Measurements from ENCODE around the gene PNPLA7. TPM values are rescaled to one million over a fixed set of nuclear protein-coding genes. Genes with fewer than 3 reads are reported as not detected.
"Not testable (repeated sequence)": the region's sequence is repeated elsewhere in the genome, so short reads cannot be mapped to it uniquely, and the experiment has no call there.

PNPLA7 gene
- total RNA-seq, 1 experiment from 2014 or later = 3.9 TPM

- CTCF ChIA-PET = no interaction called here
- TF ChIP-seq POLR2AphosphoS5 (IDR thresholded peaks at IDR 0.05; ENCODE audit: low read depth, low read length) = no peak
- TF ChIP-seq, protein P1, sequence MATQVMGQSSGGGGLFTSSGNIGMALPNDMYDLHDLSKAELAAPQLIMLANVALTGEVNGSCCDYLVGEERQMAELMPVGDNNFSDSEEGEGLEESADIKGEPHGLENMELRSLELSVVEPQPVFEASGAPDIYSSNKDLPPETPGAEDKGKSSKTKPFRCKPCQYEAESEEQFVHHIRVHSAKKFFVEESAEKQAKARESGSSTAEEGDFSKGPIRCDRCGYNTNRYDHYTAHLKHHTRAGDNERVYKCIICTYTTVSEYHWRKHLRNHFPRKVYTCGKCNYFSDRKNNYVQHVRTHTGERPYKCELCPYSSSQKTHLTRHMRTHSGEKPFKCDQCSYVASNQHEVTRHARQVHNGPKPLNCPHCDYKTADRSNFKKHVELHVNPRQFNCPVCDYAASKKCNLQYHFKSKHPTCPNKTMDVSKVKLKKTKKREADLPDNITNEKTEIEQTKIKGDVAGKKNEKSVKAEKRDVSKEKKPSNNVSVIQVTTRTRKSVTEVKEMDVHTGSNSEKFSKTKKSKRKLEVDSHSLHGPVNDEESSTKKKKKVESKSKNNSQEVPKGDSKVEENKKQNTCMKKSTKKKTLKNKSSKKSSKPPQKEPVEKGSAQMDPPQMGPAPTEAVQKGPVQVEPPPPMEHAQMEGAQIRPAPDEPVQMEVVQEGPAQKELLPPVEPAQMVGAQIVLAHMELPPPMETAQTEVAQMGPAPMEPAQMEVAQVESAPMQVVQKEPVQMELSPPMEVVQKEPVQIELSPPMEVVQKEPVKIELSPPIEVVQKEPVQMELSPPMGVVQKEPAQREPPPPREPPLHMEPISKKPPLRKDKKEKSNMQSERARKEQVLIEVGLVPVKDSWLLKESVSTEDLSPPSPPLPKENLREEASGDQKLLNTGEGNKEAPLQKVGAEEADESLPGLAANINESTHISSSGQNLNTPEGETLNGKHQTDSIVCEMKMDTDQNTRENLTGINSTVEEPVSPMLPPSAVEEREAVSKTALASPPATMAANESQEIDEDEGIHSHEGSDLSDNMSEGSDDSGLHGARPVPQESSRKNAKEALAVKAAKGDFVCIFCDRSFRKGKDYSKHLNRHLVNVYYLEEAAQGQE (IDR thresholded peaks at IDR 0.05; ENCODE audit: insufficient read depth in 1 of 2, low read depth in 2 of 2, low read length in 1 of 2) = no peak
- no peak for TF ChIP-seq TCF7L2 (IDR thresholded peaks at IDR 0.05; ENCODE audit: low read depth, low read length)
- no peak for TF ChIP-seq CTCF (IDR thresholded peaks at IDR 0.05)
- TF ChIP-seq SIN3A (IDR thresholded peaks at IDR 0.05; ENCODE audit: borderline replicate concordance, insufficient read depth, low read depth, low read length) = no peak
- DNase-seq (ENCODE audit: low read depth, low spot score) (no peak), ATAC-seq (no peak)
- intact Hi-C loops (cut with micrococcal nuclease; ENCODE audit: unreplicated experiment) (no loop called here), in situ Hi-C loops (cut with HindIII; ENCODE audit: low pct_unique_long_range_greater_than_20kb, low sequenced_read_pairs) (no loop called here)
- no TSS peak for BruUV-seq (replicated peaks)
- Histone ChIP-seq H3K36me3 (ENCODE audit: control insufficient read depth, insufficient read depth, low read length) (no peaks in the 10 kb centered on the region), H3K4me1 (ENCODE audit: control insufficient read depth, insufficient read depth, low read length) (peaks cover 7% of the 10 kb centered on the region; the same call in 1 of the 2 replicates), H3K4me3 (ENCODE audit: low read depth in 2 of 2, low read length in 2 of 2) (no peak overlapping the region), H3K27me3 (ENCODE audit: control insufficient read depth, insufficient read depth, low read length) (no peaks in the 10 kb centered on the region), H3K27ac (ENCODE audit: low read length) (no peak overlapping the region), H3K9me3 (ENCODE audit: control insufficient read depth, insufficient read depth, low read depth, low read length) (no peaks in the 10 kb centered on the region)
- POLR2A ChIA-PET = no interaction called here
Measured at GRCh38 chr9:137538058-137538457, 12.1 kb downstream of the PNPLA7 start.

DNA sequence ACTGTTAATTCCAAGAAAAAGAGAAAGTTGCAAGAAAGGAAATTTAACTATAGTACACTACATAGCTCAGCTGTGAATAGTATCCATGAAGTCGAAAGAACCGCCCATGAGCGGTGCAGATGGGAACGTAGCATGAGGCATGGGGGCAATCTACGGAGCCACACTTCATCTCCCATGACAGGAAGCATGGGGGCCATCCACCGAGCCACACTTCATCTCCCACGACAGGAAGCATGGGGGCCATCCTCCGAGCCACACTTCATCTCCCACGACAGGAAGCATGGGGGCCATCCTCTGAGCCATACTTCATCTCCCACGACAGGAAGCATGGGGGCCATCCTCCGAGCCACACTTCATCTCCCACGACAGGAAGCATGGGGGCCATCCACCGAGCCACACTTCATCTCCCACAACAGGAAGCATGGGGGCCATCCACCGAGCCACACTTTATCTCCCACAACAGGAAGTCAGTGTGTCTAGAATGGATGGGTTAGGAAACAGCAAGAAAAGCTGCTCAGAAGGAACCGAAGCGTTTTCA, 13.5 kb downstream of the PNPLA7 start:
- H3K27me3 ChIP-seq (ENCODE audit: control insufficient read depth, insufficient read depth, low read length); H3K4me1 ChIP-seq (ENCODE audit: control insufficient read depth, insufficient read depth, low read length); H3K36me3 ChIP-seq (ENCODE audit: control insufficient read depth, insufficient read depth, low read length); BruUV-seq (replicated peaks); in situ Hi-C loops (cut with HindIII; ENCODE audit: low pct_unique_long_range_greater_than_20kb, low sequenced_read_pairs); ATAC-seq; DNase-seq (ENCODE audit: low read depth, low spot score); H3K4me3 ChIP-seq (ENCODE audit: low read depth in 2 of 2, low read length in 2 of 2); intact Hi-C loops (cut with micrococcal nuclease; ENCODE audit: unreplicated experiment); POLR2A ChIA-PET; H3K9me3 ChIP-seq (ENCODE audit: control insufficient read depth, insufficient read depth, low read depth, low read length); H3K27ac ChIP-seq (ENCODE audit: low read length): not testable (repeated sequence)
- CTCF ChIA-PET = interaction anchor here (0.6 kb wide), 1 partner anchor 95 kb away, joined by 6 read pairs; no protein-coding TSS in a partner anchor

DNA sequence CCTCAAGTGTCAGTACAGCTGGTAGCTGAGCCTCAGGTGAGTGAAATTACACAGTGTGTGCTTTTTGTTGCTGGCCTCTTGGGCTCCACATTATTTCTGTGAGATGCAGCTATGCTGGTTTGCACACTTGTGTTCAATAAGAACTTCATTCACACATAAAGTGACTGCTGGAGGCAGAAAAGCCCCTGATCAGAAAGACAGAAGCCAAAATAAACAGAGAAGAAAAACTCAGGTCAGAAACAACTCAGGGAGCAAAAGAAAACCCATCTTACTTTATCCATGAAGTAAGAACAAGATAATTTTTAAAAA, 15.1 kb downstream of the PNPLA7 start:
- no peaks in the 10 kb centered on the region for H3K27me3 ChIP-seq (ENCODE audit: control insufficient read depth, insufficient read depth, low read length)
- intact Hi-C loops (cut with micrococcal nuclease; ENCODE audit: unreplicated experiment) (no loop called here), in situ Hi-C loops (cut with HindIII; ENCODE audit: low pct_unique_long_range_greater_than_20kb, low sequenced_read_pairs) (no loop called here)
- no peaks in the 10 kb centered on the region for H3K9me3 ChIP-seq (ENCODE audit: control insufficient read depth, insufficient read depth, low read depth, low read length)
- H3K27ac ChIP-seq (ENCODE audit: low read length) = no peak overlapping the region
- ATAC-seq (no peak), DNase-seq (ENCODE audit: low read depth, low spot score) (no peak)
- no peaks in the 10 kb centered on the region for H3K36me3 ChIP-seq (ENCODE audit: control insufficient read depth, insufficient read depth, low read length)
- H3K4me1 ChIP-seq (ENCODE audit: control insufficient read depth, insufficient read depth, low read length) = peaks cover 7% of the 10 kb centered on the region; the same call in 1 of the 2 replicates
- ChIA-PET CTCF (interaction anchor here (0.5 to 0.9 kb wide), 4 partner anchors 37 to 139 kb away, joined by 3 to 4 read pairs (median 4); no protein-coding TSS in a partner anchor), POLR2A (interaction anchor here (0.6 kb wide), 1 partner anchor 70 kb away, joined by 3 read pairs; no protein-coding TSS in a partner anchor)
- no peak for TF ChIP-seq POLR2AphosphoS5 (IDR thresholded peaks at IDR 0.05; ENCODE audit: low read depth, low read length)
- TF ChIP-seq, protein P1 (IDR thresholded peaks at IDR 0.05; ENCODE audit: insufficient read depth in 1 of 2, low read depth in 2 of 2, low read length in 1 of 2) = no peak
- no peak for TF ChIP-seq TCF7L2 (IDR thresholded peaks at IDR 0.05; ENCODE audit: low read depth, low read length)
- TF ChIP-seq CTCF (IDR thresholded peaks at IDR 0.05) = no peak
- TF ChIP-seq SIN3A (IDR thresholded peaks at IDR 0.05; ENCODE audit: borderline replicate concordance, insufficient read depth, low read depth, low read length) = no peak
- BruUV-seq (replicated peaks) = no TSS peak
- H3K4me3 ChIP-seq (ENCODE audit: low read depth in 2 of 2, low read length in 2 of 2) = no peak overlapping the region

Measured in Panc1 (cell line).